ENCODE data around the gene HSPA9. TPM values are rescaled to one million over a fixed set of nuclear protein-coding genes. Genes with fewer than 3 reads are reported as not detected.
"Not testable (repeated sequence)": the region's sequence is repeated elsewhere in the genome, so short reads cannot be mapped to it uniquely, and the experiment has no call there.

Gene HSPA9
- total and polyA plus RNA-seq, 10 of the 15 experiments (the other 5 are each of a cell fraction or from before 2014, with no cell fraction given): 145 to 455 (median 343) TPM

DNA sequence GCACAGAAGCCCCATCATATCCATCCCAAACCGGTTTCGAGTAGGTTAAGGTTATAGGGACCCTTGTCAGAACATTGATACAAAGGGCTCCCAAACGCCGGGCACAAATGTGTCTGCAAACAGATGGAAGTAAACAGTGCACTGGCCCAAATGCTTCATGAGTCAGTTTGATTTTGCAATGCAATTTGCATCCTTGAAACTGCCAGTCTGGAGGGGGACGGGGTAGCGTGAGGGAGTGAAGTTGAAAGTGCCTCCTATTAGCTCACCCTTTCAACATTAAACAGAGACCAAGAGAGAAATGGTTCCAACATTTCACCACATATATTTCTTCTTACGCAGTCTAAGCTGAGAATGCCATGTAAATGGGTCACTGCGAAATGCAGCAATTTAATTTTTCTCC is 67.7 kb downstream of the HSPA9 start:
- intact Hi-C loops (cut with micrococcal nuclease; ENCODE audit: unreplicated experiment); H2AFZ ChIP-seq (ENCODE audit: control insufficient read depth, low read depth, low read length); CTCF ChIA-PET; H3K27me3 ChIP-seq (replicated peaks in 1 of 2; ENCODE audit: control insufficient read depth in 2 of 2, insufficient read depth in 2 of 2, low read length in 1 of 2); H3K79me2 ChIP-seq (ENCODE audit: control insufficient read depth, insufficient read depth, low read length); H3K4me3 ChIP-seq; H3K4me1 ChIP-seq (ENCODE audit: control insufficient read depth, insufficient read depth, low read length); ATAC-seq; RAD21 ChIA-PET (ENCODE audit: unreplicated experiment); DNase-seq (ENCODE audit: low read depth, low spot score); H4K20me1 ChIP-seq (ENCODE audit: control insufficient read depth, insufficient read depth); FAIRE-seq; H3K9me3 ChIP-seq (replicated peaks; ENCODE audit: control insufficient read depth, insufficient read depth, low read length); H3K27ac ChIP-seq (ENCODE audit: control insufficient read depth, insufficient read depth); POLR2A ChIA-PET; H3K9ac ChIP-seq (ENCODE audit: control insufficient read depth, insufficient read depth, low read length); H3K4me2 ChIP-seq (ENCODE audit: control insufficient read depth, insufficient read depth): not testable (repeated sequence)
- TSS peak; percentile 47 for BruUV-seq (replicated peaks)
- in situ Hi-C loops (cut with MboI): loop anchor here (25.0 kb wide), 1 partner anchor 320 kb away; the partner anchor contains the start of genes BRD8 and KIF20A
- SMC1A ChIA-PET (ENCODE audit: uncharacterized antibody, unreplicated experiment): interaction anchor here (1.4 kb wide), 1 partner anchor 58 kb away, joined by 4 read pairs; no protein-coding TSS in a partner anchor
- 99% methylated on average over 8 of the region's 8 CpGs for WGBS (ENCODE audit: insufficient coverage, insufficient replicate concordance, low lambda C conversion rate, missing lambda C conversion rate)
- 0 out of 2 replicates have a peak, but pooled peaks have one; percentile 2 for TF ChIP-seq POLR2A (IDR thresholded peaks at IDR 0.05; ENCODE audit: low read depth, low read length)
- H3K36me3 ChIP-seq (ENCODE audit: control insufficient read depth in 2 of 2, insufficient read depth in 2 of 2, low read length in 1 of 2): peaks cover 17 to 24% of the 10 kb centered on the region in 2 experiments

GRCh38 chr5:138506370-138507306 is 68.6 kb downstream of the HSPA9 start:
- ChIA-PET CTCF (interaction anchor here (0.6 to 1.6 kb wide), 6 partner anchors 10 to 377 kb away, joined by 3 to 5 read pairs (median 4); partner anchors contain the start of gene HSPA9), RAD21 (ENCODE audit: unreplicated experiment) (interaction anchor here (0.6 kb wide), 1 partner anchor 9 kb away, joined by 5 read pairs; no protein-coding TSS in a partner anchor), SMC1A (ENCODE audit: uncharacterized antibody, unreplicated experiment) (interaction anchor here (1.4 kb wide), 1 partner anchor 57 kb away, joined by 4 read pairs; no protein-coding TSS in a partner anchor), POLR2A (no interaction called here)
- no peak overlapping the region for H3K9ac ChIP-seq (ENCODE audit: control insufficient read depth, insufficient read depth, low read length)
- no peak for FAIRE-seq
- TF ChIP-seq POLR2A (IDR thresholded peaks at IDR 0.05; ENCODE audit: low read depth, low read length): 0 out of 2 replicates have a peak, but pooled peaks have one; percentile 14
- no peak for TF ChIP-seq BRCA1 (IDR thresholded peaks at IDR 0.05; ENCODE audit: low read depth, low read length)
- TF ChIP-seq YBX1 (IDR thresholded peaks at IDR 0.05): no peak
- BruUV-seq (replicated peaks): no TSS peak
- no peak overlapping the region for H2AFZ ChIP-seq (ENCODE audit: control insufficient read depth, low read depth, low read length)
- no peak for DNase-seq (ENCODE audit: low read depth, low spot score)
- H3K4me1 ChIP-seq (ENCODE audit: control insufficient read depth, insufficient read depth, low read length): no peaks in the 10 kb centered on the region
- H3K4me2 ChIP-seq (ENCODE audit: control insufficient read depth, insufficient read depth): no peak overlapping the region
- H3K9me3 ChIP-seq (replicated peaks; ENCODE audit: control insufficient read depth, insufficient read depth, low read length): no peaks in the 10 kb centered on the region
- WGBS (ENCODE audit: insufficient coverage, insufficient replicate concordance, low lambda C conversion rate, missing lambda C conversion rate): 97% methylated on average over 9 of the region's 10 CpGs
- no peaks in the 10 kb centered on the region for H4K20me1 ChIP-seq (ENCODE audit: control insufficient read depth, insufficient read depth)
- in situ Hi-C loops (cut with MboI) (loop anchor here (25.0 kb wide), 1 partner anchor 319 kb away; the partner anchor contains the start of genes BRD8 and KIF20A), intact Hi-C loops (cut with micrococcal nuclease; ENCODE audit: unreplicated experiment) (no loop called here)
- no peak overlapping the region for H3K4me3 ChIP-seq
- H3K27ac ChIP-seq (ENCODE audit: control insufficient read depth, insufficient read depth): no peak overlapping the region
- no peak for ATAC-seq
- H3K27me3 ChIP-seq (replicated peaks in 1 of 2; ENCODE audit: control insufficient read depth in 2 of 2, insufficient read depth in 2 of 2, low read length in 1 of 2): no peaks in the 10 kb centered on the region
- peaks cover 15 to 21% of the 10 kb centered on the region in 2 experiments for H3K36me3 ChIP-seq (ENCODE audit: control insufficient read depth in 2 of 2, insufficient read depth in 2 of 2, low read length in 1 of 2)
- no peaks in the 10 kb centered on the region for H3K79me2 ChIP-seq (ENCODE audit: control insufficient read depth, insufficient read depth, low read length)
